Umbilical cord (tissue), 1 donor: ENCODE results near the gene CEACAM5. TPM values are rescaled to one million over a fixed set of nuclear protein-coding genes. Genes with fewer than 3 reads are reported as not detected.

Experiments
- total RNA-seq: library from RNA; depleted of rRNA; stranded (reverse); fragments of >200 nt; gene quantifications from one replicate; pipeline ENCODE4 v1.2.3, GENCODE V29; 2014; ENCODE audit warnings: low replicate concordance; ENCODE audit not compliant: insufficient read depth

Gene CEACAM5
- total RNA-seq, 1 donor from 2014 or later = 1.2 TPM

Other genes starting within 250 kb of the CEACAM5 start
- not detected for gene CEACAM21, start 132.5 kb upstream of the CEACAM5 start, total RNA-seq
- gene CEACAM4, start 81.6 kb upstream of the CEACAM5 start, total RNA-seq = not detected
- 3.6 TPM for gene CEACAM7, start 20.4 kb upstream of the CEACAM5 start, total RNA-seq
- gene CEACAM6, start 46.9 kb downstream of the CEACAM5 start, total RNA-seq = 2.2 TPM
- gene CEACAM3, start 88.0 kb downstream of the CEACAM5 start, total RNA-seq = 3.4 TPM
- not detected for gene LYPD4, start 136.1 kb downstream of the CEACAM5 start, total RNA-seq
- gene DMRTC2, start 136.4 kb downstream of the CEACAM5 start, total RNA-seq = 2.9 TPM
- gene RPS19, start 151.6 kb downstream of the CEACAM5 start, total RNA-seq = 1,124 TPM
- not detected for gene CD79A, start 168.7 kb downstream of the CEACAM5 start, total RNA-seq
- gene ARHGEF1, start 174.6 kb downstream of the CEACAM5 start, total RNA-seq = 30.3 TPM
- not detected for gene ERFL, start 219.8 kb downstream of the CEACAM5 start, total RNA-seq